ENCODE measurements around the gene CTNNBIP1.

CTNNBIP1 gene

GRCh38 chr1:9853249-9853595 is 56.8 kb downstream of the CTNNBIP1 start:
- DNase-seq (ENCODE audit: low read depth in 2 of 2), result no peak

GRCh38 chr1:9852410-9853248 is 57.4 kb downstream of the CTNNBIP1 start:
- no peak for DNase-seq (ENCODE audit: low read depth in 2 of 2)

GRCh38 chr1:9852004-9852403 is 58.1 kb downstream of the CTNNBIP1 start:
- no peak for DNase-seq (ENCODE audit: low read depth in 2 of 2)

GRCh38 chr1:9850442-9851162 is 59.5 kb downstream of the CTNNBIP1 start:
- no peak for DNase-seq (ENCODE audit: low read depth in 2 of 2)

DNA sequence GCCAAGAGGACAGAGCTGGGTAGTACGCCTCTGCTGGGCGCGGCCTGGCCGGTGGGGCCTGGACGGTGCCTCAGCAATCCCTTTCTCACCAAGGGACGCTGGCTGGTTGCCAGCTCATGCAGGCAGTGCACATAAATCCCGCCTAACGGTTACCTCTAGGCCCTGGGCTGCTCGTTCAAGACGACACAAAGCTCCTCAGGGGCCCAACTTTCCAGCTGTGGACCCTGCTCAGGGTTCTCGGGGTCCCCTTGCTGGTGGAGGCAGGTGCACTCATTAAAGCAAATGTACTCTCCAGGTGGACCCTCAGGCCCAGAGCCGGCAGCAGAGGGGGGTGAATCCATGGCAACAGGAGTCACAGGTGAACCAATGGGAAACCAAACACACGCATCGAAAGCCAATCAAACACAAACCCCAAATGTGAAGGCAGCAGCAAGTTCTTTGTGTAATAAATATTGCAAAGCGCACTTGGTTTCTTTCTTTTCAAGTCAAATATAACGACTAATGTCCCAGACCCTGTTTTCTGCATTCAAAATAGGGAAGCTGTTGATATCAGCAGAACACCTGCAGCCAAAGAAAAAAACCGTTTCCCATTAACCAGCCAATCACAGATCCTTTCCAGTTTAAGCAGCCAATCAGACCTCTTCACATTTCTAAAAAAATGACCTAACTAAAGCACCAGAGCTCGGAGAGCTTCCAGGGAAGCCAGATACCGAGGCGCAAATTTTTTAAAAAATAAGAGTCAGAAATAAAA is 60.2 kb downstream of the CTNNBIP1 start:
- no peak for DNase-seq (ENCODE audit: low read depth in 2 of 2)

DNA sequence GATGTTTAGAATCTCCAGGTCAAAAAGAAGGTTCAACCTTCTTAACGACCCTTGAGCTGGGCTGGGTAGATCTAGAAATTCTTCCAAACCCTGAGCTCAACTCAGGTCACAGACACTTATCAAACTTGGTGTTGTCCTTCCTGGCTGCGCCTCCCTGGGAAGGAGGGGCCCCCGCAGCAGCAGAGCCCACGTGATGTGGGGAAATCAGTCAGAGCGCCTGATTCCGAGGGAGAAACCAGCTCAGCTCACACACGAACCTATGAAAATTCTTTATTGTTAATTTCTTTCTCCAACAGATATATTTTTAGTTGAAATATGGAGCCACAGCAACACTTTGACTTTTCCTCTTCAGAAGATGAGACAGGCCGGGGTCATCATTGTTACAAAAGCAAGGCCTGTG is 62.0 kb downstream of the CTNNBIP1 start:
- DNase-seq (ENCODE audit: low read depth in 2 of 2), result no peak

DNA sequence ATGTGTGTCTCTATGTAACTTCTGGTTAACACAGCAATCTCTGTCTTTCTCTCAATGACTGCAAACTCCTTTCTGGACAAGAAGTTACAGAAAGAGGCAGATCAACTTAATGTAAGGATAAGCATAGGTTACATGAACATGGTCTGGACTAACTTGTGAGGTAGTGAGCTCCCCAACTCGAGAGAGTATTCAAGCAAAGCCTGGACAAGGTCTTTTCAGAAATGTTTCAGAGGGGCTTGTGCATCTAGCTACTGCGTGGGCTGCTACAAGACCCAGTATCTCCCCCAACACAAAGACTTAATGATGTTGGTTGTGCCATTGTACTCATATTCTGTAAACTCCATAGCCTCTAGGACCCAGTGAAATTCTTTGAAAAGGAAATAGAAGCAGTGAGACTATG is 62.8 kb downstream of the CTNNBIP1 start:
- DNase-seq (ENCODE audit: low read depth in 2 of 2), result no peak

DNA sequence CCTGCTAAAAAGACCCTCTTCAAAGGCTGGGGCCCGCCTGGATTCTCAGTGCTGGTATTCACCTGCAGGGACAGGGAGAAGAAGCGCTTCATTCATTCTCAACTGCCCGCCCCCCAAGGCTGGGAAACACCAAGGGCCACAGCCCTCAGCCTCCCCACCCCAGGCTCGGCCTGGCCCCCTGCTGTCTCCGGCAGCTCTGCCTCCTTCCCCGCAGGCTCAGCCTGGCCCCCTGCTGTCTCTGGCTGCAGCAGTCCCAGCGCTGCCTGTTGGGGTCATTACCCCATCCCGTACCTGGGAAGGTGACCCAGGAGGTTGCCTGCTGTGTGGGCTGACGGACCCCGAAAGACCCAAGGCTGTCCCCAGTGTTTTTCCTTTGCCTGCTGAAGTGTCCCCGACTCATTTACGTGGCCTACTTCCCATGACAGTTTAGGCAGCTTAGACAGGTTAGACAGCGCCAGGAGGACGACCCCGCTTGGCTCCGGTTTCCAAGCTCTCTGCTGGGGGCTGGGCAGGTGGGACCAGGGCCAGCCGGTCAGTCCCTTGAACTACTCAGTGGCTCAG is 63.4 kb downstream of the CTNNBIP1 start:
- no peak for DNase-seq (ENCODE audit: low read depth in 2 of 2)

DNA sequence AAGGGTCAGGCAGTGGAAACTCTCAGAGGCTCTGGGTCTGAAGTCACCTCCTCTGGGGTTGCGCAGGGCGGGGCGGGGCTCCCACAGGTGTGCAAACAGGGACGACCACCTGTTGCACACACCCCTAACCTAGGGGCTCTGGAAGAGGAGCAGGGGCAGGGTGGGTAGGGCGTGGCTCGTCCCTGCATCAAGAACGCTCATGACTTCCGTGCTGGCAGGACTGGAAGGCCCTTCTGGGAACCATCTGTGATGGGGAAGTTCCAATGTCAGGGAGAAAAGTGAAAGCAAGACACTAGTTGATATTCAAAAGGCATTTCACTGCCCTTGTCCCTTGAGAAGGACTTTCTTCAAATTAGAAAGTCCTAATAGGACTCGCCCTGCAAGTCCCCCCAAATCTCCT is 64.2 kb downstream of the CTNNBIP1 start:
- no peak for DNase-seq (ENCODE audit: low read depth in 2 of 2)

- no peak for DNase-seq (ENCODE audit: low read depth in 2 of 2)
Measured at GRCh38 chr1:9844756-9845155, 65.3 kb downstream of the CTNNBIP1 start.

DNA sequence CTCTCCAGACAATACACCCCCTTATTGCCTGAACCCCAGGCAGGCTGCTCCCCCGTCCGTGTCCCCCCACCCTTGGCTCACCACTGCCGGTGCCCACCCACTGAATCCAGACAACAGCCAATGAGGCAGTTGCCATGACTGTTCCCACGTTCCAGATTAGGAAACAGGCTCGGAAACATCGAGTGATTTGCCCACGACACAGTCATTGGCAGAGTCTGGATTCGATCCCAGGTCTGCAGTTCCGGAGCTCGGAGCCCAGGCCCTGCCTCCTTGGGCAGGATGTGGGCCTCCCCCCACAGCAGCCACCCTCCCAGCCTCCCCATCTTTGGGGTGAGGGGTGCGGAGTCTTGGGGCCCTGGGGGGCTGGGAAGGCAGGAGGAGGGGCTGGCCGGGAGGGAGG is 66.0 kb downstream of the CTNNBIP1 start:
- DNase-seq (ENCODE audit: low read depth in 2 of 2), result no peak

DNA sequence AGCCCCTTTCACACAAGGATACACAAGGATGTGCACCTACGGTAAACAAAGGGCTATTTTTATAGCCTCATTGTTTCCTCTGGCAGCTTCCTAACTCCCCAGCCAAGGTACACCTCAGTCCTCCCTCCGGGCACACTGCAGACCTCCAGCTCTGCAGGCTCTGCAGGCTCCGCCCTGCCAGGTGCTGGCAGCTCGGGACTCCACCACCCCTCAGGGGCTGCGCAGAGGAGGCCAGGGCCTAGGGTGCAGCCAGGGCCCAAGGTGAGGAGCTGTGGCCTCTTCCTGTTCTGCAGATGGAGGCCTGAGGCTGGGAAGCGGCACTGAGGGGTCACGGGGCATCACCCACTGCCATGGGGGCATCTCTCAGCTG is 66.5 kb downstream of the CTNNBIP1 start:
- DNase-seq (ENCODE audit: low read depth in 2 of 2), result no peak

DNA sequence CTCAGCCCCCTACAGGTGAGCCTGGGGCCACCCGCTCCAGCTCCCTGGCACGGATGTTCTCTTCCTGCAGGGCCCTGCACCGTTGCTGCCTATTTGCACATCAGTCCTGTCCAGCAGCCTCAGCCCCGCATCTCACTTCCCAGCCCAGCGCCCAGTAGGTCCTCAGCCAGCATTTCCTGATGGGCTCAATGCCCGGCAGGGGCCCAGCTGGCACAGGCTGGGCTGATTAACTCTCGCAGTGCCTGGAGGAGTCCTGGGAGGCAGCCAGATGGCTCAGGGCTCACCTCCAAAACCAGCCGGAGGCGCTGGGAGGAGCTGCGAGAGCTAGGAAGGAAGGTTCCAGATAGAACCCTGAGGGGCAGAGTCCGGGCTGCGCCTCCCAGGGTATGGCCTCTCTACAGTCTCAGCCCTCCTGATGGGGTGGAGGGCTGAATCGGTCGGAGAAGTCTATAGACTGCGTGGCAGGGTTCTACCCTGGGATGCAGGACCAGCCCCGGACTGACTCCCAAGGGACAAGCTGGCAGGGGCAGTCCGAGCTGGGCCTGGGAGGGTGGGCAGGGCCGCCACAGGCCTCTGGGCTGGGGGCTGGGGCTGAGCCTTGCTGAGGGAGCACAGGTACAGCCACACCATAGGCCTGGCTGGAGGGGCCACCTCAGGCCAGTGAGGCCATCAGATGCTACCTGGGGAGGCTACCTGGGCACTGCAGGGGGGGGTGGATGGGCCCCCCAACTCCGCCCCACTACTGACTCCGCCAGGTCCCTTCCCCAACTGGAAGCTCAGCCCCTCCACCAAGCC is 67.1 kb downstream of the CTNNBIP1 start:
- DNase-seq (ENCODE audit: low read depth in 2 of 2), result no peak

- DNase-seq (ENCODE audit: low read depth in 2 of 2), result no peak
Measured at GRCh38 chr1:9842073-9842711, 67.9 kb downstream of the CTNNBIP1 start.

DNA sequence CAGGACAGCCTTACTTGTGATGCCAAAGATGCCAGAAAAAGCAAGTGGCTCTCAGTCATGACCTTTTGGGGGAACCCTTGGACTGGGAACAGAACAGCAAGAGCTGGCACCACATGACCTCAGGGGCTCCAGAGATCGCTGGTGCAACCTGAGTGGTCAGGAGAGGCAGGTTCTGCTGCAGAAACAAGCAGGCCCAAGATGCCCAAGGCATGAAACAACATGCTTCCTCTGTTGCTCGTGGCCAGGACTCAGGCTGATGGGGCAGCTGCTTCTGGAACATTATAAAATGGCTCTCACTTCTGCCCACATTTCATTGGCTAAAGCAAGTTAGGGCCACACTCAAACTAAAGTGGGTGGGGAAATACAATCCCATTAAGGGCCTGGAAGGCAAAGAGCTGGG is 68.6 kb downstream of the CTNNBIP1 start:
- DNase-seq (ENCODE audit: low read depth in 2 of 2), result no peak

DNA sequence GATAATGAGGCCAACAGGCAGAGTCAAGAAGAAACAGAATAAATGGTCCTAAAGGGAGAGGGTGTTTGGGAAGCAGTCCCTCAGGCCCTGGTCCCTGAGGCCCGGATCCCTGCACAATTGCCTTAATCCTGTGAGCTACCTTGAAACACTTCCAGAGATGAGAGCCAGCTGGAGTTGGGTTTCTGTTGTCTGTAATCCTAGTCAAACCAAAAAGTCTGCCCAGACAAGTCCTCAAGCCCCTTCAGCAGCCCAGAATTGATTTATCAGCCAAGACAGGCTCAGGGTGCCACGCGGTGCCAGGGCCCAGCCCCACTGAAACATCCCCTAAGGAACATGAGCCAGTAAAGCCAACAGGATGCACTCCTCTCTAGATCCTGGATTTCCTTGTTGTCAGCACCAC is 69.9 kb downstream of the CTNNBIP1 start:
- DNase-seq (ENCODE audit: low read depth in 2 of 2), result no peak

DNA sequence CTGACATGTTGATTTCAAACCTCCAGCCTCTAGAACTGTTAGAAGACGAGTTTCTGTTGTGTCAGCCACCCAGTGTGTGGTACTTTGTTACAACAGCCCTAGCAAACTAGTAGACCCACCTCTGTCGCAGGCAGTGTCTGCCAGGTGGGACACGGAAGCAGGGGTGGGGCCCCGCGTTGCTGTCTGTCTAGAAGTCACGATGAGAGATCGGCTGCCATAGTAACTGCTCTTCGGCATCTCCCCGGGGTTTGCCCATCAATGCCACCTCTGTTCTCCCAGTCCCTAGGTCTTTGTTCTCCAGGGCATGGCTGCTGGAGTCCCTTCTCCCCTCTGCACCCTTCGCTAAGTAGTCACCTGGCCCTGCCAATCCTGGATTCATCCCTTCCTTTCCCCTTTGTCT is 71.1 kb downstream of the CTNNBIP1 start:
- no peak for DNase-seq (ENCODE audit: low read depth in 2 of 2)

DNA sequence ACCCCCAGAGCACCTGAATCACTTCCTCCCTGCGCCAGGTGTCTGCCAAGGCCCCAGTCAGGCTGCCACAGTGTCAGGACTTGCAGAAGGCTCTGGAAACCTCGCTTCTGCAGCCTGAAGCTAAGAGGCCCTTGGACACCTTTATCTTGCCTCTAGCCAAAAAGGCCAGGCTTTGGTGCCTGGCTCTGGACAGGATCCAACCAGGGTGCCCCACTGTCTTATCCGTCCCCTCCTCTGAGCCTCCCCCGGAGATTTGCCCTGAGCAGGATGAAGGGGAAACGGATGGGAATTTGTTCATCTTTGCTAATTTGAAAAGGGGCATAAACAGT is 73.5 kb downstream of the CTNNBIP1 start:
- DNase-seq (ENCODE audit: low read depth in 2 of 2), result no peak

- no peak for DNase-seq (ENCODE audit: low read depth in 2 of 2)
Measured at GRCh38 chr1:9835758-9836631, 74.1 kb downstream of the CTNNBIP1 start.

- DNase-seq (ENCODE audit: low read depth in 2 of 2), result no peak
Measured at GRCh38 chr1:9835404-9835757, 74.7 kb downstream of the CTNNBIP1 start.

All from stimulated activated CD8-positive, alpha-beta memory T cell treated with anti-CD3 and anti-CD28 coated beads, Interleukin-15, amount 100 ng/mL, for 48 hours (primary cell).